Lower leg skin (tissue), 4 donors: Measurements from ENCODE around the gene TP63. TPM values are rescaled to one million over a fixed set of nuclear protein-coding genes. Genes with fewer than 3 reads are reported as not detected.

ENCODE experiments used
- DNase-seq, 2 donors: peaks; one replicate each; pipeline ENCODE4 v3.0.0-alpha.2; 2019; ENCODE audit warnings: low spot score in 2 of 2
- H3K4me3 ChIP-seq: fragments of 200-600 bp; sonication (generic); 2 replicates; pipeline ENCODE4 v1.5.1; 2017; ENCODE audit warnings: mild to moderate bottlenecking, low read depth; ENCODE audit not compliant: poor library complexity, severe bottlenecking
- CTCF ChIP-seq, 3 donors: fragments of 450-650 bp; IDR thresholded peaks; one replicate each; pipeline ENCODE4 v1.5.1; 2016; ENCODE audit warnings: antibody characterized with exemption in 3 of 3, mild to moderate bottlenecking in 3 of 3, moderate library complexity in 2 of 3
- POLR2A ChIP-seq, 2 donors: fragments of 450-650 bp; IDR thresholded peaks; one replicate each; pipeline ENCODE4 v1.6.1; 2016 to 2017; ENCODE audit warnings: antibody characterized with exemption in 2 of 2, mild to moderate bottlenecking in 1 of 2, moderate library complexity in 1 of 2
- WGBS, 2 donors: methylation state at CpG; one replicate each; pipeline ENCODE4 v1.1.5; 2018; 5-methylcytosine and 5-hydroxymethylcytosine counted together
- intact Hi-C: fragments of 100-400 bp; cut with DNase I; formaldehyde crosslinking; loops from one replicate; pipeline ENCODE4 v1.15.0; 2023; ENCODE audit warnings: low total_unique reads
- total RNA-seq, 4 donors: library from RNA; depleted of rRNA; stranded (reverse); fragments of >200 nt; gene quantifications; one replicate each; pipeline ENCODE4 v1.1.0, GENCODE V29; 2016

Gene TP63
- total RNA-seq, 4 donors from 2014 or later, result 208 to 373 (median 264) TPM

- no peak for TF ChIP-seq POLR2A (IDR thresholded peaks at IDR 0.05)
- TF ChIP-seq CTCF (IDR thresholded peaks at IDR 0.05), result no peak
- H3K4me3 ChIP-seq, result no peak overlapping the region
- no peak for DNase-seq
- intact Hi-C loops, result no loop called here
- WGBS, 2 donors, result 78 to 81% methylated on average over 3 of the region's 3 CpGs
Measured at GRCh38 chr3:189896533-189896932, 265.3 kb downstream of the TP63 start.

DNA sequence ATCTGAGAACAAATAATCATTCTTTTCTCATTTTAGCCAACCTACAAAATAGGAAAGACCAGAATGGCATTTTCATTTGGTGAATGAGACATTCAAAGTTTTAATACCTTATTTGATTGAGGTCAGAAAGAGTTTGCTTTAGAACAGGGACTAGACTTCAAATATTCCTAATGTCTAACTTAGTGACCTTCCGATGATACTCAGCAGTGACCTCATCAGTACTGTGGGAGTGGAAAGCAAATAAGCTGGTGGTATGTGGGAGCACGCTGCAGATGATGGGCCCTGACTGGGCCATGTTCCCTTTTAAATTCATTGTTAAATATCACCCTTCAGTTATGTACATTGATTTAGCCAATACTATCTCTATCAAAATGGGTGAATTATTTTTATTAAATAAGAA, 266.2 kb downstream of the TP63 start:
- intact Hi-C loops, result no loop called here
- TF ChIP-seq CTCF (IDR thresholded peaks at IDR 0.05) (no peak), POLR2A (IDR thresholded peaks at IDR 0.05) (no peak)
- 89 to 92% methylated on average over 2 of the region's 2 CpGs for WGBS, 2 donors

GRCh38 chr3:189898559-189899153, 267.5 kb downstream of the TP63 start:
- 67 to 72% methylated on average over 1 of the region's 1 CpG for WGBS, 2 donors
- TF ChIP-seq POLR2A (IDR thresholded peaks at IDR 0.05) (no peak), CTCF (IDR thresholded peaks at IDR 0.05) (no peak)
- no peak for DNase-seq
- intact Hi-C loops, result no loop called here
- no peak overlapping the region for H3K4me3 ChIP-seq

More for the DNA sequence above, 266.2 kb downstream of the TP63 start:
- no peak overlapping the region for H3K4me3 ChIP-seq
- DNase-seq, result no peak

GRCh38 chr3:189899186-189899585, 268.0 kb downstream of the TP63 start:
- no peak overlapping the region for H3K4me3 ChIP-seq
- TF ChIP-seq CTCF (IDR thresholded peaks at IDR 0.05) (no peak), POLR2A (IDR thresholded peaks at IDR 0.05) (no peak)
- intact Hi-C loops, result no loop called here
- DNase-seq, result no peak
- WGBS, 2 donors, result 90 to 94% methylated on average over 3 of the region's 3 CpGs

DNA sequence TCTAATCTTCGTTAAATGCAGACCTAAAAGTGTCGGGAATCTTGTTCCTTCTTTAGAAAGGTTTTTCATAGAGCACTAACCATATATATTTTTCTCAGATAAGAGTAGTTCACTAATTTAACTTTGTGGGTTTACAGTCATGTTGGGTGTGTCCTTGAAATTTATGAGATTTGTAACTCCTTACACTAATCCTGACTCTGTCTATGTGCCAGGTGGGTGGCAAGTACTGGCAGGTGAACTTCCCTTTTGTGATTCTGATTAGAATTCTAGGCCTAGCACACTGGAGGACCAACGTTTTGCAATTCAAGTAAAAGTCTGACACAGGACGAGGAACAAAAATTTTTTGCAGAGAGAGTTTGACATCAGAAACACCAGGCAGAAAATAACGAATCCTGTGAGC, 269.4 kb downstream of the TP63 start:
- intact Hi-C loops, result no loop called here
- DNase-seq, result peak in 1 of 2 donors; percentile 41
- 46 to 50% methylated on average over 5 of the region's 5 CpGs for WGBS, 2 donors

More for the DNA sequence above, 269.4 kb downstream of the TP63 start:
- no peak overlapping the region for H3K4me3 ChIP-seq
- TF ChIP-seq CTCF (IDR thresholded peaks at IDR 0.05) (no peak), POLR2A (IDR thresholded peaks at IDR 0.05) (no peak)
